Measurements from ENCODE around the gene SEC16B. TPM values are rescaled to one million over a fixed set of nuclear protein-coding genes. Genes with fewer than 3 reads are reported as not detected.

SEC16B gene
- total and polyA plus RNA-seq, 2 of the 13 experiments (the other 11 are each of a cell fraction or from before 2014, with no cell fraction given), result 4.6 to 5.8 TPM

- no peaks in the 10 kb centered on the region for H3K27me3 ChIP-seq (ENCODE audit: control insufficient read depth in 1 of 2, insufficient read depth in 2 of 2, low read length in 2 of 2)
- H3K79me2 ChIP-seq (ENCODE audit: insufficient read depth, low read length), result no peaks in the 10 kb centered on the region
- WGBS (ENCODE audit: low lambda C conversion rate), result 94% methylated on average over 7 of the region's 7 CpGs
- no peaks in the 10 kb centered on the region for H3K9me3 ChIP-seq (ENCODE audit: low read length)
- no peaks in the 10 kb centered on the region for H4K20me1 ChIP-seq (ENCODE audit: insufficient read depth, low read length)
- DNase-seq (ENCODE audit: low spot score) (no peak), ATAC-seq (no peak), FAIRE-seq (no peak)
- H3K27ac ChIP-seq (ENCODE audit: extremely low read length, insufficient read depth, low read length), result no peak overlapping the region
- no peak overlapping the region for H3K4me3 ChIP-seq (replicated peaks in 1 of 3; ENCODE audit: insufficient read depth in 1 of 3, low read depth in 2 of 3, low read length in 3 of 3)
- in situ Hi-C loops (cut with HindIII; ENCODE audit: extremely low pct_ligation_motif_present, low pct_unique_long_range_greater_than_20kb), result loop anchor here (5.0 kb wide), 2 partner anchors 234 to 324 kb away; no protein-coding TSS in a partner anchor
- CTCF ChIA-PET (ENCODE audit: low intra/inter-chr PET ratio, low total read pairs), result no interaction called here
- H3K36me3 ChIP-seq (replicated peaks in 1 of 2; ENCODE audit: control insufficient read depth in 1 of 2, insufficient read depth in 2 of 2, low read length in 2 of 2), result peaks cover 1 to 12% of the 10 kb centered on the region in 2 experiments; a peak in 2 of 5 replicates
- POLR2A ChIA-PET, result no interaction called here
- no peak overlapping the region for H3K9ac ChIP-seq (ENCODE audit: insufficient read depth, low read depth, low read length)
- BruUV-seq (replicated peaks), result no TSS peak
- no peaks in the 10 kb centered on the region for H3K4me1 ChIP-seq (ENCODE audit: insufficient read depth, low read length)
- intact Hi-C loops (cut with micrococcal nuclease; ENCODE audit: unreplicated experiment), result loop anchor here (2.0 to 5.0 kb wide), 2 partner anchors 79 to 99 kb away; no protein-coding TSS in a partner anchor
- H3K4me2 ChIP-seq (ENCODE audit: low read depth, low read length), result no peak overlapping the region
- no peak overlapping the region for H2AFZ ChIP-seq (ENCODE audit: low read length)
- TF ChIP-seq ZNF75D (CRISPR knock-in tag; IDR thresholded peaks at IDR 0.05; ENCODE audit: borderline replicate concordance), result no peak
- no peak for TF ChIP-seq NR2C2 (CRISPR knock-in tag; IDR thresholded peaks at IDR 0.05; ENCODE audit: borderline replicate concordance)
- TF ChIP-seq ZSCAN20 (CRISPR knock-in tag; IDR thresholded peaks at IDR 0.05; ENCODE audit: borderline replicate concordance), result no peak
- TF ChIP-seq ISX (CRISPR knock-in tag; conservative IDR thresholded peaks at IDR 0.05), result no peak
- no peak for TF ChIP-seq TARDBP (CRISPR knock-in tag; IDR thresholded peaks at IDR 0.05)
- no peak for TF ChIP-seq PHF5A (CRISPR knock-in tag; IDR thresholded peaks at IDR 0.05; ENCODE audit: low read depth, unreplicated experiment)
- no peak for TF ChIP-seq PHB2 (IDR thresholded peaks at IDR 0.05; ENCODE audit: partially characterized antibody)
These were observed 11.8 kb downstream of the SEC16B start for GRCh38 chr1:177958092-177958491.

GRCh38 chr1:177954076-177954475 lies 15.8 kb downstream of the SEC16B start:
- intact Hi-C loops (cut with micrococcal nuclease; ENCODE audit: unreplicated experiment), result no loop called here
- FAIRE-seq, result no peak
- ChIA-PET CTCF (ENCODE audit: low intra/inter-chr PET ratio, low total read pairs) (no interaction called here), POLR2A (no interaction called here)
- no peak overlapping the region for H3K4me3 ChIP-seq (replicated peaks in 1 of 3; ENCODE audit: insufficient read depth in 1 of 3, low read depth in 2 of 3, low read length in 3 of 3)
- H3K4me2 ChIP-seq (ENCODE audit: low read depth, low read length), result no peak overlapping the region
- TF ChIP-seq PLRG1 (conservative IDR thresholded peaks at IDR 0.05) (no peak), ATF3 (CRISPR knock-in tag; IDR thresholded peaks at IDR 0.05) (no peak), HNRNPUL1 (IDR thresholded peaks at IDR 0.05; ENCODE audit: low read depth, low read length) (no peak), TAF15 (IDR thresholded peaks at IDR 0.05; ENCODE audit: low read depth, low read length, poor library complexity, severe bottlenecking) (no peak), ZNF446 (CRISPR knock-in tag; IDR thresholded peaks at IDR 0.05) (no peak), ZNF280D (CRISPR knock-in tag; IDR thresholded peaks at IDR 0.05) (no peak), ZNF414 (CRISPR knock-in tag; IDR thresholded peaks at IDR 0.05) (no peak), CBX2 (IDR thresholded peaks at IDR 0.05; ENCODE audit: low read depth, low read length) (no peak), CBX2 (CRISPR knock-in tag; IDR thresholded peaks at IDR 0.05; ENCODE audit: low read depth) (no peak), TRIM24 (CRISPR knock-in tag; IDR thresholded peaks at IDR 0.05) (no peak)
- H2AFZ ChIP-seq (ENCODE audit: low read length), result no peak overlapping the region
- H4K20me1 ChIP-seq (ENCODE audit: insufficient read depth, low read length), result no peaks in the 10 kb centered on the region
- no TSS peak for BruUV-seq (replicated peaks)
- H3K27ac ChIP-seq (ENCODE audit: extremely low read length, insufficient read depth, low read length), result no peak overlapping the region
- in situ Hi-C loops (cut with HindIII; ENCODE audit: extremely low pct_ligation_motif_present, low pct_unique_long_range_greater_than_20kb), result no loop called here
- H3K9ac ChIP-seq (ENCODE audit: insufficient read depth, low read depth, low read length), result no peak overlapping the region
- no peak for ATAC-seq
- H3K79me2 ChIP-seq (ENCODE audit: insufficient read depth, low read length), result no peaks in the 10 kb centered on the region
- no peaks in the 10 kb centered on the region for H3K9me3 ChIP-seq (ENCODE audit: low read length)
- peaks cover 0 to 10% of the 10 kb centered on the region in 2 experiments; a peak in 3 of 5 replicates for H3K36me3 ChIP-seq (replicated peaks in 1 of 2; ENCODE audit: control insufficient read depth in 1 of 2, insufficient read depth in 2 of 2, low read length in 2 of 2)
- no peaks in the 10 kb centered on the region for H3K4me1 ChIP-seq (ENCODE audit: insufficient read depth, low read length)
- WGBS (ENCODE audit: low lambda C conversion rate), result 100% methylated on average over 2 of the region's 2 CpGs
- H3K27me3 ChIP-seq (ENCODE audit: control insufficient read depth in 1 of 2, insufficient read depth in 2 of 2, low read length in 2 of 2), result no peaks in the 10 kb centered on the region
- DNase-seq (ENCODE audit: low spot score), result no peak

Data from HepG2 (cell line).